HepG2 (cell line): ENCODE data around the gene VARS1.
"Not testable (repeated sequence)": the region's sequence is repeated elsewhere in the genome, so short reads cannot be mapped to it uniquely, and the experiment has no call there.

Experiments used
- KDM4B ChIP-seq: sonication (generic); formaldehyde crosslinking; IDR thresholded peaks from 2 replicates; pipeline ENCODE4 v1.4.0; 2020; ENCODE audit warnings: missing genetic modification reagents
- MED1 ChIP-seq: sonication (generic); formaldehyde crosslinking; IDR thresholded peaks from 2 replicates; pipeline ENCODE4 v1.4.0; 2020; ENCODE audit warnings: missing genetic modification reagents
- MTF1 ChIP-seq: sonication (generic); formaldehyde crosslinking; IDR thresholded peaks from 2 replicates; pipeline ENCODE4 v1.5.0; 2020; ENCODE audit warnings: missing genetic modification reagents
- MYNN ChIP-seq: sonication (generic); formaldehyde crosslinking; IDR thresholded peaks from 2 replicates; pipeline ENCODE4 v1.4.0; 2020; ENCODE audit warnings: mild to moderate bottlenecking, low read depth, missing genetic modification reagents
- POLR2AphosphoS2 ChIP-seq: IDR thresholded peaks from 2 replicates; pipeline ENCODE4 v1.6.1; 2011; ENCODE audit warnings: low read depth, low read length, improper control_type of control experiment
- POLR2AphosphoS5 ChIP-seq: IDR thresholded peaks from 2 replicates; pipeline ENCODE4 v1.6.1; 2012; ENCODE audit warnings: low read depth, low read length
- ZMYM3 ChIP-seq: sonication (generic); formaldehyde crosslinking; IDR thresholded peaks from 2 replicates; pipeline ENCODE4 v1.5.1; 2020; ENCODE audit warnings: mild to moderate bottlenecking, missing genetic modification reagents
- ZNF740 ChIP-seq: sonication (generic); formaldehyde crosslinking; IDR thresholded peaks from 2 replicates; pipeline ENCODE4 v1.4.0; 2020; ENCODE audit warnings: missing genetic modification reagents
- ZNF839 ChIP-seq: sonication (generic); formaldehyde crosslinking; IDR thresholded peaks from 2 replicates; pipeline ENCODE4 v1.4.0; 2020; ENCODE audit warnings: missing genetic modification reagents, mild to moderate bottlenecking, borderline replicate concordance
- TF ChIP-seq, protein P1 (sequence below): sonication (generic); formaldehyde crosslinking; IDR thresholded peaks from 2 replicates; pipeline ENCODE4 v1.5.0; 2020; ENCODE audit warnings: mild to moderate bottlenecking, missing genetic modification reagents, moderate library complexity
- TF ChIP-seq, protein P2 (sequence below), 2 experiments: IDR thresholded peaks; 2 replicates each; pipeline ENCODE4 v1.6.1; 2011 to 2012; ENCODE audit warnings: low read length in 2 of 2, borderline replicate concordance in 1 of 2, low read depth in 1 of 2, mild to moderate bottlenecking in 1 of 2, moderate library complexity in 1 of 2
- TF ChIP-seq, protein P3 (sequence below): sonication (generic); formaldehyde crosslinking; IDR thresholded peaks from 2 replicates; pipeline ENCODE4 v1.4.0; 2020; ENCODE audit warnings: missing genetic modification reagents
- TF ChIP-seq, protein P4 (sequence below): sonication (generic); formaldehyde crosslinking; IDR thresholded peaks from 2 replicates; pipeline ENCODE4 v1.4.0; 2020; ENCODE audit warnings: missing genetic modification reagents

DNA sequence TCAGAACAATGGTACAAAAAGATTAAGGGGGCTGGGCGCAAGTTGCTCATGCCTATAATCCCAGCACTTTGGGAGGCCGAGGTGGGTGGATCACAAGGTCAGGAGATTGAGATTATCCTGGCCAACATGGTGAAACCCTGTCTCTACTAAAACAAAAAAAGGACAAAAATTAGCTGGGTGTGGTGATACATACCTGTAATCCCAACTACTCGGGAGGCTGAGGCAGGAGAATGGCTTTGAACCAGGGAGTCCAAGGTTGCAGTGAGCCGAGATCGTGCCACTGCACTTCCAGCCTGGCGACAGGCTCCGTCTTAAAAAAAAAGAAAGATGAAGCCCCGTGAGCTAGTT lies 44.2 kb upstream of the VARS1 start:
- TF ChIP-seq POLR2AphosphoS5; KDM4B (CRISPR knock-in tag); ZNF839 (CRISPR knock-in tag); ZNF740 (CRISPR knock-in tag); MYNN; ZMYM3 (CRISPR knock-in tag); MED1; POLR2AphosphoS2; MTF1: not testable (repeated sequence)
- TF ChIP-seq, protein P1, sequence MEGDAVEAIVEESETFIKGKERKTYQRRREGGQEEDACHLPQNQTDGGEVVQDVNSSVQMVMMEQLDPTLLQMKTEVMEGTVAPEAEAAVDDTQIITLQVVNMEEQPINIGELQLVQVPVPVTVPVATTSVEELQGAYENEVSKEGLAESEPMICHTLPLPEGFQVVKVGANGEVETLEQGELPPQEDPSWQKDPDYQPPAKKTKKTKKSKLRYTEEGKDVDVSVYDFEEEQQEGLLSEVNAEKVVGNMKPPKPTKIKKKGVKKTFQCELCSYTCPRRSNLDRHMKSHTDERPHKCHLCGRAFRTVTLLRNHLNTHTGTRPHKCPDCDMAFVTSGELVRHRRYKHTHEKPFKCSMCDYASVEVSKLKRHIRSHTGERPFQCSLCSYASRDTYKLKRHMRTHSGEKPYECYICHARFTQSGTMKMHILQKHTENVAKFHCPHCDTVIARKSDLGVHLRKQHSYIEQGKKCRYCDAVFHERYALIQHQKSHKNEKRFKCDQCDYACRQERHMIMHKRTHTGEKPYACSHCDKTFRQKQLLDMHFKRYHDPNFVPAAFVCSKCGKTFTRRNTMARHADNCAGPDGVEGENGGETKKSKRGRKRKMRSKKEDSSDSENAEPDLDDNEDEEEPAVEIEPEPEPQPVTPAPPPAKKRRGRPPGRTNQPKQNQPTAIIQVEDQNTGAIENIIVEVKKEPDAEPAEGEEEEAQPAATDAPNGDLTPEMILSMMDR (CRISPR knock-in tag), result not testable (repeated sequence)
- TF ChIP-seq, protein P2, sequence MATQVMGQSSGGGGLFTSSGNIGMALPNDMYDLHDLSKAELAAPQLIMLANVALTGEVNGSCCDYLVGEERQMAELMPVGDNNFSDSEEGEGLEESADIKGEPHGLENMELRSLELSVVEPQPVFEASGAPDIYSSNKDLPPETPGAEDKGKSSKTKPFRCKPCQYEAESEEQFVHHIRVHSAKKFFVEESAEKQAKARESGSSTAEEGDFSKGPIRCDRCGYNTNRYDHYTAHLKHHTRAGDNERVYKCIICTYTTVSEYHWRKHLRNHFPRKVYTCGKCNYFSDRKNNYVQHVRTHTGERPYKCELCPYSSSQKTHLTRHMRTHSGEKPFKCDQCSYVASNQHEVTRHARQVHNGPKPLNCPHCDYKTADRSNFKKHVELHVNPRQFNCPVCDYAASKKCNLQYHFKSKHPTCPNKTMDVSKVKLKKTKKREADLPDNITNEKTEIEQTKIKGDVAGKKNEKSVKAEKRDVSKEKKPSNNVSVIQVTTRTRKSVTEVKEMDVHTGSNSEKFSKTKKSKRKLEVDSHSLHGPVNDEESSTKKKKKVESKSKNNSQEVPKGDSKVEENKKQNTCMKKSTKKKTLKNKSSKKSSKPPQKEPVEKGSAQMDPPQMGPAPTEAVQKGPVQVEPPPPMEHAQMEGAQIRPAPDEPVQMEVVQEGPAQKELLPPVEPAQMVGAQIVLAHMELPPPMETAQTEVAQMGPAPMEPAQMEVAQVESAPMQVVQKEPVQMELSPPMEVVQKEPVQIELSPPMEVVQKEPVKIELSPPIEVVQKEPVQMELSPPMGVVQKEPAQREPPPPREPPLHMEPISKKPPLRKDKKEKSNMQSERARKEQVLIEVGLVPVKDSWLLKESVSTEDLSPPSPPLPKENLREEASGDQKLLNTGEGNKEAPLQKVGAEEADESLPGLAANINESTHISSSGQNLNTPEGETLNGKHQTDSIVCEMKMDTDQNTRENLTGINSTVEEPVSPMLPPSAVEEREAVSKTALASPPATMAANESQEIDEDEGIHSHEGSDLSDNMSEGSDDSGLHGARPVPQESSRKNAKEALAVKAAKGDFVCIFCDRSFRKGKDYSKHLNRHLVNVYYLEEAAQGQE (IDR thresholded peaks at IDR 0.05; ENCODE audit: borderline replicate concordance in 1 of 2, low read depth in 1 of 2, low read length in 2 of 2), result not testable (repeated sequence)
- TF ChIP-seq, protein P3, sequence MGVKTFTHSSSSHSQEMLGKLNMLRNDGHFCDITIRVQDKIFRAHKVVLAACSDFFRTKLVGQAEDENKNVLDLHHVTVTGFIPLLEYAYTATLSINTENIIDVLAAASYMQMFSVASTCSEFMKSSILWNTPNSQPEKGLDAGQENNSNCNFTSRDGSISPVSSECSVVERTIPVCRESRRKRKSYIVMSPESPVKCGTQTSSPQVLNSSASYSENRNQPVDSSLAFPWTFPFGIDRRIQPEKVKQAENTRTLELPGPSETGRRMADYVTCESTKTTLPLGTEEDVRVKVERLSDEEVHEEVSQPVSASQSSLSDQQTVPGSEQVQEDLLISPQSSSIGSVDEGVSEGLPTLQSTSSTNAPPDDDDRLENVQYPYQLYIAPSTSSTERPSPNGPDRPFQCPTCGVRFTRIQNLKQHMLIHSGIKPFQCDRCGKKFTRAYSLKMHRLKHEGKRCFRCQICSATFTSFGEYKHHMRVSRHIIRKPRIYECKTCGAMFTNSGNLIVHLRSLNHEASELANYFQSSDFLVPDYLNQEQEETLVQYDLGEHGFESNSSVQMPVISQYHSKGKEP (CRISPR knock-in tag), result not testable (repeated sequence)
- TF ChIP-seq, protein P4, sequence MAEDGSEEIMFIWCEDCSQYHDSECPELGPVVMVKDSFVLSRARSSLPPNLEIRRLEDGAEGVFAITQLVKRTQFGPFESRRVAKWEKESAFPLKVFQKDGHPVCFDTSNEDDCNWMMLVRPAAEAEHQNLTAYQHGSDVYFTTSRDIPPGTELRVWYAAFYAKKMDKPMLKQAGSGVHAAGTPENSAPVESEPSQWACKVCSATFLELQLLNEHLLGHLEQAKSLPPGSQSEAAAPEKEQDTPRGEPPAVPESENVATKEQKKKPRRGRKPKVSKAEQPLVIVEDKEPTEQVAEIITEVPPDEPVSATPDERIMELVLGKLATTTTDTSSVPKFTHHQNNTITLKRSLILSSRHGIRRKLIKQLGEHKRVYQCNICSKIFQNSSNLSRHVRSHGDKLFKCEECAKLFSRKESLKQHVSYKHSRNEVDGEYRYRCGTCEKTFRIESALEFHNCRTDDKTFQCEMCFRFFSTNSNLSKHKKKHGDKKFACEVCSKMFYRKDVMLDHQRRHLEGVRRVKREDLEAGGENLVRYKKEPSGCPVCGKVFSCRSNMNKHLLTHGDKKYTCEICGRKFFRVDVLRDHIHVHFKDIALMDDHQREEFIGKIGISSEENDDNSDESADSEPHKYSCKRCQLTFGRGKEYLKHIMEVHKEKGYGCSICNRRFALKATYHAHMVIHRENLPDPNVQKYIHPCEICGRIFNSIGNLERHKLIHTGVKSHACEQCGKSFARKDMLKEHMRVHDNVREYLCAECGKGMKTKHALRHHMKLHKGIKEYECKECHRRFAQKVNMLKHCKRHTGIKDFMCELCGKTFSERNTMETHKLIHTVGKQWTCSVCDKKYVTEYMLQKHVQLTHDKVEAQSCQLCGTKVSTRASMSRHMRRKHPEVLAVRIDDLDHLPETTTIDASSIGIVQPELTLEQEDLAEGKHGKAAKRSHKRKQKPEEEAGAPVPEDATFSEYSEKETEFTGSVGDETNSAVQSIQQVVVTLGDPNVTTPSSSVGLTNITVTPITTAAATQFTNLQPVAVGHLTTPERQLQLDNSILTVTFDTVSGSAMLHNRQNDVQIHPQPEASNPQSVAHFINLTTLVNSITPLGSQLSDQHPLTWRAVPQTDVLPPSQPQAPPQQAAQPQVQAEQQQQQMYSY, result not testable (repeated sequence)
